HepG2 (cell line): ENCODE results near the gene LGALS16. TPM values are rescaled to one million over a fixed set of nuclear protein-coding genes. Genes with fewer than 3 reads are reported as not detected.

Experiments used
- ATAC-seq: fragments of 200-7000 bp; cut with Tn5 transposase; 3 replicates; pipeline ENCODE4 v1.9.1; 2020; ENCODE audit warnings: mild to moderate bottlenecking, moderate library complexity
- BruUV-seq: library from RNA; stranded (reverse); fragments of 400-500 nt; replicated peaks from 2 replicates; lab custom pipeline; 2021; lab: Mats Ljungman, UMichigan
- CTCF ChIA-PET: fragments of 300-600 bp; formaldehyde crosslinking; extraction: SDS; loops from one replicate; lab custom pipeline; 2021; ENCODE audit warnings: low total read pairs, inconsistent platforms, low intra/inter-chr PET ratio; lab: Yijun Ruan, JAX
- POLR2A ChIA-PET: fragments of 350-600 bp; sonication (Branson Sonifier 250); formaldehyde crosslinking; loops from one replicate; lab custom pipeline; 2020; ENCODE audit warnings: antibody characterized with exemption, inconsistent platforms; lab: Yijun Ruan, JAX
- DNase-seq: peaks from one replicate; pipeline ENCODE4 v3.0.0-alpha.2; 2015; ENCODE audit warnings: low spot score
- FAIRE-seq: peaks from 3 replicates; lab custom pipeline; 2011; peaks lifted over from hg19 to GRCh38; lab: Jason Lieb, UNC
- H2AFZ ChIP-seq: one replicate; pipeline ENCODE4 v1.6.1; 2011; ENCODE audit warnings: low read length, inconsistent platforms
- H3K27ac ChIP-seq: fragments of 300-600 bp; 3 replicates; pipeline ENCODE4 v1.8.0; 2011; ENCODE audit warnings: mixed run types, mild to moderate bottlenecking, mixed read lengths, low read length, inconsistent platforms; ENCODE audit not compliant: insufficient read depth; ENCODE audit errors: extremely low read length
- H3K27me3 ChIP-seq, 2 experiments: fragments of 200-600 bp in 1 of 2; 2 replicates in 1 of 2; 3 replicates in 1 of 2; pipeline versions ENCODE4 v1.6.0 to v1.8.0; 2011; ENCODE audit warnings: low read length in 2 of 2, mild to moderate bottlenecking in 2 of 2, moderate library complexity in 2 of 2, inconsistent platforms in 1 of 2; ENCODE audit not compliant: insufficient read depth in 2 of 2, control insufficient read depth in 1 of 2
- H3K36me3 ChIP-seq, 2 experiments: fragments of 200-600 bp in 1 of 2; replicated peaks in 1 of 2; 2 replicates in 1 of 2; 3 replicates in 1 of 2; pipeline versions ENCODE4 v1.5.1 to v1.8.0; 2011; ENCODE audit warnings: low read length in 2 of 2, inconsistent platforms in 1 of 2; ENCODE audit not compliant: insufficient read depth in 2 of 2, control insufficient read depth in 1 of 2
- H3K4me1 ChIP-seq: 2 replicates; pipeline ENCODE4 v1.5.1; 2012; ENCODE audit warnings: low read length, inconsistent platforms; ENCODE audit not compliant: insufficient read depth
- H3K4me2 ChIP-seq: 2 replicates; pipeline ENCODE4 v1.6.0; 2011; ENCODE audit warnings: low read depth, low read length, inconsistent platforms
- H3K4me3 ChIP-seq, 3 experiments: fragments of 200-600 bp in 1 of 3; sonication (generic), shearing (Covaris generic) in 1 of 3; replicated peaks in 1 of 3; 2 replicates each; pipeline ENCODE4 v1.5.1; 2011 to 2016; ENCODE audit warnings: low read length in 3 of 3, inconsistent platforms in 2 of 3, low read depth in 2 of 3, mild to moderate bottlenecking in 2 of 3, control low read depth in 1 of 3, mixed read lengths in 1 of 3; ENCODE audit not compliant: insufficient read depth in 1 of 3
- H3K79me2 ChIP-seq: one replicate; pipeline ENCODE4 v1.6.1; 2011; ENCODE audit warnings: low read length, inconsistent platforms; ENCODE audit not compliant: insufficient read depth
- H3K9ac ChIP-seq: 2 replicates; pipeline ENCODE4 v1.6.0; 2011; ENCODE audit warnings: mild to moderate bottlenecking, low read depth, low read length, inconsistent platforms; ENCODE audit not compliant: insufficient read depth
- H3K9me3 ChIP-seq: 2 replicates; pipeline ENCODE4 v1.5.1; 2012; ENCODE audit warnings: mild to moderate bottlenecking, low read length
- H4K20me1 ChIP-seq: 2 replicates; pipeline ENCODE4 v1.6.0; 2011; ENCODE audit warnings: inconsistent platforms, mild to moderate bottlenecking, low read length, moderate library complexity; ENCODE audit not compliant: insufficient read depth
- CREBL2 ChIP-seq: sonication (generic); formaldehyde crosslinking; IDR thresholded peaks from 2 replicates; pipeline ENCODE4 v1.8.1; 2023; ENCODE audit warnings: missing genetic modification reagents, mild to moderate bottlenecking, borderline replicate concordance
- CREM ChIP-seq, 2 experiments: sonication (generic) in 1 of 2; formaldehyde crosslinking in 1 of 2; IDR thresholded peaks; 2 replicates each; pipeline versions ENCODE4 v1.4.0 to v1.6.1; 2016 to 2020; ENCODE audit warnings: antibody characterized with exemption in 1 of 2, mild to moderate bottlenecking in 1 of 2, missing genetic modification reagents in 1 of 2
- FOSL2 ChIP-seq: sonication (generic); formaldehyde crosslinking; IDR thresholded peaks from 2 replicates; pipeline ENCODE4 v1.4.0; 2020; ENCODE audit warnings: missing genetic modification reagents
- GTF3A ChIP-seq: sonication (generic); formaldehyde crosslinking; conservative IDR thresholded peaks from 2 replicates; pipeline ENCODE4 v1.4.0; 2020; ENCODE audit warnings: mild to moderate bottlenecking, missing genetic modification reagents
- IKZF4 ChIP-seq: sonication (generic); formaldehyde crosslinking; IDR thresholded peaks from 2 replicates; pipeline ENCODE4 v1.5.1; 2020; ENCODE audit warnings: borderline replicate concordance, mild to moderate bottlenecking, low read depth, missing genetic modification reagents; ENCODE audit errors: not compliant biosample characterization
- JUND ChIP-seq: sonication (generic); formaldehyde crosslinking; IDR thresholded peaks from 2 replicates; pipeline ENCODE4 v1.8.0; 2022; ENCODE audit warnings: mild to moderate bottlenecking, missing genetic modification reagents
- KLF13 ChIP-seq: sonication (generic); formaldehyde crosslinking; IDR thresholded peaks from 2 replicates; pipeline ENCODE4 v1.4.0; 2020; ENCODE audit warnings: mild to moderate bottlenecking, missing genetic modification reagents
- NFE2 ChIP-seq: sonication (generic); formaldehyde crosslinking; IDR thresholded peaks from 2 replicates; pipeline ENCODE4 v1.4.0; 2020; ENCODE audit warnings: missing genetic modification reagents
- NFYB ChIP-seq: sonication (generic); formaldehyde crosslinking; IDR thresholded peaks from 2 replicates; pipeline ENCODE4 v1.4.0; 2020; ENCODE audit warnings: missing genetic modification reagents
- NONO ChIP-seq, 2 experiments: fragments of 450-650 bp in 1 of 2; sonication (generic) in 1 of 2; formaldehyde crosslinking in 1 of 2; IDR thresholded peaks in 1 of 2; conservative IDR thresholded peaks in 1 of 2; 2 replicates each; pipeline versions ENCODE4 v1.6.1 to v1.8.0; 2017 to 2022; ENCODE audit warnings: mild to moderate bottlenecking in 1 of 2, missing genetic modification reagents in 1 of 2, moderate library complexity in 1 of 2
- YY1 ChIP-seq: IDR thresholded peaks from 2 replicates; pipeline ENCODE4 v1.6.1; 2011; ENCODE audit warnings: low read length, low read depth, moderate library complexity, mild to moderate bottlenecking; ENCODE audit not compliant: insufficient read depth, insufficient replicate concordance
- ZNF275 ChIP-seq: sonication (generic); formaldehyde crosslinking; IDR thresholded peaks from 2 replicates; pipeline ENCODE4 v1.8.0; 2022; ENCODE audit warnings: missing genetic modification reagents, mild to moderate bottlenecking, inconsistent platforms, borderline replicate concordance
- ZNF367 ChIP-seq: sonication (generic); formaldehyde crosslinking; IDR thresholded peaks from 2 replicates; pipeline ENCODE4 v1.4.0; 2020; ENCODE audit warnings: missing genetic modification reagents, borderline replicate concordance
- WGBS: methylation state at CpG from one replicate; pipeline ENCODE4 v1.1.6; 2017; ENCODE audit warnings: low lambda C conversion rate; 5-methylcytosine and 5-hydroxymethylcytosine counted together
- in situ Hi-C: cut with HindIII; loops from 2 replicates; pipeline ENCODE4 v1.10.0; 2017; ENCODE audit warnings: low pct_unique_long_range_greater_than_20kb; ENCODE audit not compliant: extremely low pct_ligation_motif_present
- intact Hi-C: fragments of 100-400 bp; cut with micrococcal nuclease; formaldehyde crosslinking; loops from one replicate; pipeline ENCODE4 v1.10.0; 2022; ENCODE audit not compliant: unreplicated experiment
- polyA plus RNA-seq, 8 experiments: library from polyadenylated mRNA; depleted of rRNA in 3 of 8; stranded (reverse) in 7 of 8; unstranded in 1 of 8; fragments of >200 nt; fragmentation: Illumina TruSeq in 4 of 8; extraction: Trizol in 4 of 8; gene quantifications; 2 replicates each; pipeline versions ENCODE4 v1.2.1 to v1.2.3, GENCODE V29; 2011 to 2016; ENCODE audit warnings: low read depth in 4 of 8, missing spikeins in 1 of 8, mixed read lengths in 1 of 8; ENCODE audit not compliant: insufficient read depth in 1 of 8
- total RNA-seq, 5 experiments: library from RNA; depleted of rRNA; stranded (reverse); fragments of >200 nt; fragmentation: Illumina TruSeq; extraction: Trizol; gene quantifications; 2 replicates each; pipeline ENCODE4 v1.2.3, GENCODE V29; 2016; ENCODE audit warnings: low read depth in 1 of 5

The LGALS16 gene
- total and polyA plus RNA-seq, 2 of the 13 experiments (the other 11 are each of a cell fraction or from before 2014, with no cell fraction given) = not detected

DNA sequence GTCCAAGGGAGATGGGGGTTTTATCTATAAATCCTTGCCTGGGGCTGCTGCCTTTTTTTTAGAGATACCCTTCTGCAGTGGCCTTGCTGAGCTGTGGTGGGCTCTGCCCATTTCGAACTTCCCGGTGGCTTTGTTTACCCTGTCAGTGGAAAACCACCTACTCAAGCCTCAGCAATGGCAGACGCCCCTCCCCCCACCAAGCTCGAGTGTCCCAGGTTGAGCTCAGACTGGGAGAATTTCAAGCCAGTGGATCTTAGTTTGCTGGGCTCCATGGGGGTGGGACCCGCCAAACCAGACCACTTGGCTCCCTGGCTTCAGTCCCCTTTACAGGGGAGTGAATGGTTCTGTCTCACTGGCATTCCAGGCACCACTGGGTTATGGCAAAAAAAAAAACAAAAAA is 31.8 kb upstream of the LGALS16 start:
- Histone ChIP-seq H3K27ac (no peak overlapping the region), H3K79me2 (no peaks in the 10 kb centered on the region), H3K4me1 (no peaks in the 10 kb centered on the region; the same call in 1 of the 2 replicates), H2AFZ (no peak overlapping the region), H3K4me2 (no peak overlapping the region), H3K4me3 (no peak overlapping the region), H3K36me3 (no peaks in the 10 kb centered on the region), H4K20me1 (no peaks in the 10 kb centered on the region), H3K27me3 (no peaks in the 10 kb centered on the region), H3K9ac (no peak overlapping the region), H3K9me3 (no peaks in the 10 kb centered on the region)
- no TSS peak for BruUV-seq
- DNase-seq (no peak), ATAC-seq (no peak), FAIRE-seq (no peak)
- ChIA-PET POLR2A (no interaction called here), CTCF (no interaction called here)
- no peak for TF ChIP-seq JUND (CRISPR knock-in tag)
- TF ChIP-seq NONO (IDR thresholded peaks at IDR 0.05) = no peak
- no peak for TF ChIP-seq NONO (CRISPR knock-in tag; conservative IDR thresholded peaks at IDR 0.05)
- TF ChIP-seq IKZF4 = no peak
- no peak for TF ChIP-seq CREM (IDR thresholded peaks at IDR 0.05)
- TF ChIP-seq CREM (CRISPR knock-in tag; IDR thresholded peaks at IDR 0.05) = no peak
- no peak for TF ChIP-seq FOSL2 (CRISPR knock-in tag)
- TF ChIP-seq KLF13 (CRISPR knock-in tag) = no peak
- TF ChIP-seq CREBL2 (CRISPR knock-in tag) = no peak
- TF ChIP-seq NFE2 (CRISPR knock-in tag) = no peak
- no peak for TF ChIP-seq GTF3A
- no peak for TF ChIP-seq ZNF367
- no peak for TF ChIP-seq NFYB (CRISPR knock-in tag)
- TF ChIP-seq ZNF275 (CRISPR knock-in tag) = no peak
- TF ChIP-seq YY1 = no peak
- in situ Hi-C loops (no loop called here), intact Hi-C loops (no loop called here)
- WGBS = 21% methylated on average over 3 of the region's 5 CpGs
